Right renal cortex interstitium (tissue), 3 donors: ENCODE data around the gene PINK1. TPM values are rescaled to one million over a fixed set of nuclear protein-coding genes. Genes with fewer than 3 reads are reported as not detected.
A peak's percentile ranks its signal among the peaks of the same experiment; 100 is the strongest.

ENCODE experiments used
- DNase-seq, 3 donors: peaks; one replicate each; pipeline ENCODE4 v3.0.0-alpha.2; 2013; ENCODE audit warnings: low read depth in 3 of 3, low spot score in 2 of 3
- polyA plus RNA-seq, 3 donors: library from polyadenylated mRNA; unstranded; fragments of 120-200 nt; gene quantifications; one replicate each; pipeline ENCODE4 v1.2.1, GENCODE V29; 2013; ENCODE audit not compliant: insufficient read length in 3 of 3

The PINK1 gene
- polyA plus RNA-seq, 3 donors = 70.1 to 83.7 (median 72.5) TPM

DNA sequence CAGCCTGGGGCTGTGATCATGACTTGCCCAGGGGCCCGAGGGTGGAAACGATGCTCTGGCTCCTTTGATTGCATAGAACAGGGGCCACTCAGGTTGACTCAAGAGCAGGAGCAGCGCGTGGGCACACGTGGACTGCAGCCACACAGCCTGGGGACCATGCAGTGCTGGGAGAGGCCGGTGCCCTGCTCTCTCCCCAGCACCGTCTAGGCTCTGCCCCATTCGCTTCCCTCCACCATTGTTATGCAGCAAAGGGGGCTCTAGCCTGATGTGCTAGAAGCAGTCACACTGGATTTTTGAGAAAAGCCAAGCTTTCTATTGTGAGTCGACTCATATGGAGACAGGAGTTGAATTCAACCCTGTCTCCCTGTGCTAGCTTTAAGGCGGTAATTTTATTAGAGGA is 8.7 kb downstream of the PINK1 start:
- DNase-seq = no peak

DNA sequence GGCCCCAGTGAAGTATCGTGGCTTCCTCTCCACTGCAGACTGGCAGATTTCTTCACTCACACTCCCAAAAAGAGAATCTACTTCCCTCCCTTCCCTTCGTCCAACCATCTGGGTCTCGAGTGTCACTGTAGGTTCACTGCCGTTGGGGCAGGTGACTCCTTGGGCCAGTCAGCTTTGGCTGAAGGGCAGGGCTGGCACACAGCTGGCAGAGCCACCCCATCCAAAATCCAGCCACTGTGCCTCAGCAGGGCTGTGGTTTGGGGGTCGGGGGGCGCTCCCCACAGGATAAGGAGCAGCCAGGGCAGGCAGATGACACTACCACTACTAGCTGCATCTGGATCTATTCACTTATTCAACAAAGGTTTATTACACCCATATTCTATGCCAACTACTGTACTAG is 9.8 kb downstream of the PINK1 start:
- DNase-seq = no peak

DNA sequence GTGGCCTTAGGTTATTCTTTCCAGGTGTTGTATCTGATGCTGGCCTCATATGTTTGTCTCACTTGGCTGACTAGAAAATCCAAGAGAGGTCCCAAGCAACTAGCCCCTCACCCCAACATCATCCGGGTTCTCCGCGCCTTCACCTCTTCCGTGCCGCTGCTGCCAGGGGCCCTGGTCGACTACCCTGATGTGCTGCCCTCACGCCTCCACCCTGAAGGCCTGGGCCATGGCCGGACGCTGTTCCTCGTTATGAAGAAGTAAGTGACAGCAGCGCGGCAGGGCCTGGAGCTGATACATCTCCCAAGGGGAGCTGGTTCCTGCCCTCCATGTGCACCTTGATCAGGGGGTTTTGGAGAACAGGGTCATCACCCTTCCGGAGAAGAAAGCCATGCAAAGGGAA is 11.2 kb downstream of the PINK1 start:
- DNase-seq = no peak

DNA sequence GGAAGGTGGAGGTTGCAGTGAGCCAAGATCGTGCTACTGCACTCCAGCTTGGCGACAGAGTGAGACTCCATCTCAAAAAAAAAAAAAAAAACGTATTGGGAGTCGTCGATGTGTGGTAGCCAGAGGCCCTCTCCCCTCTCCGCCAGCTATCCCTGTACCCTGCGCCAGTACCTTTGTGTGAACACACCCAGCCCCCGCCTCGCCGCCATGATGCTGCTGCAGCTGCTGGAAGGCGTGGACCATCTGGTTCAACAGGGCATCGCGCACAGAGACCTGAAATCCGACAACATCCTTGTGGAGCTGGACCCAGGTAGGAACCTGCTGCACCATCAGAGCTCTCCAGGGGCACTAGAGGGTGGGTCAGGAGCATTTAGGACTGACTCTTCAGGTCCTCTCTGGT is 12.2 kb downstream of the PINK1 start:
- DNase-seq = no peak

DNA sequence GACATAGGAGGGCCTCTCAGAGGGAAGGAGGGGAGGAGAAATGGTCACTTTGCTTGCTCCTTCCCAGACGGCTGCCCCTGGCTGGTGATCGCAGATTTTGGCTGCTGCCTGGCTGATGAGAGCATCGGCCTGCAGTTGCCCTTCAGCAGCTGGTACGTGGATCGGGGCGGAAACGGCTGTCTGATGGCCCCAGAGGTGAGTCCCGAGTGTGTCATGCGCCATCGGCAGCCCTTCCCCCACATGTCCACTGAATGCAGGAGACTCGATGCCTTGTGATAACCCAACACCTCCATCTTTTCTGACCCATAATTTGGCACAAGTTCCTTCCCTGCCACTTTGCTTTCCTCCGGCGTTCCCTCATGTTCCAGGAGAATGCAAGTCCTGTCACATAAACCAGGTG is 15.2 kb downstream of the PINK1 start:
- DNase-seq = no peak

DNA sequence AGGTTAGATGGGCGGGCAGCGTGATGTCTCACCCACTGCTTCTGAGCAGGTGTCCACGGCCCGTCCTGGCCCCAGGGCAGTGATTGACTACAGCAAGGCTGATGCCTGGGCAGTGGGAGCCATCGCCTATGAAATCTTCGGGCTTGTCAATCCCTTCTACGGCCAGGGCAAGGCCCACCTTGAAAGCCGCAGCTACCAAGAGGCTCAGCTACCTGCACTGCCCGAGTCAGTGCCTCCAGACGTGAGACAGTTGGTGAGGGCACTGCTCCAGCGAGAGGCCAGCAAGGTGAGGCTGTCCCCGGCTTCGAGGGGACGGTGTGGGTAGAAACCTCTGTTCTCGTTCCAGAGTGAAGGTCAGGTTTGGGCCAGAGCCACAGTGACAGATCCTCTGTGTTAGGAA is 15.7 kb downstream of the PINK1 start:
- DNase-seq = no peak

DNA sequence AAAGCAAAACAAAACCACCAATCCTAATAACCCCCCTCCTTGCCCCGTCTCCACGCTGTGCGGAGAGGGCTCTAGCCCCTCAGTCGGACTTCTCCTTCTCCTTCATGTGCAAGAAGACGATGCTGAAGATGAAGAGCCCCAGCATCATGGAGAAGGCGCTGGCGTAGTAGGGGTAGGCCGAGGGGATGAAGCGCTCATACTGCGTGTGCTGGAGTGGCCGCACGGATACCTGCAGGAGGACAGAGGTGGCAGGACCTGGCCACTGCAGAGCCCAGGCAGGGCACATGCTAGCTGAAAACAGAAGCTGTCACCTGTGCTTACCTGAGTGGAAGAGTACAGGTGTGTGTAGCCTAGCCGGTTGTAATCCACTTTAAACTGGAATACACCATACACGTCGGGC is 19.0 kb downstream of the PINK1 start:
- no peak for DNase-seq

DNA sequence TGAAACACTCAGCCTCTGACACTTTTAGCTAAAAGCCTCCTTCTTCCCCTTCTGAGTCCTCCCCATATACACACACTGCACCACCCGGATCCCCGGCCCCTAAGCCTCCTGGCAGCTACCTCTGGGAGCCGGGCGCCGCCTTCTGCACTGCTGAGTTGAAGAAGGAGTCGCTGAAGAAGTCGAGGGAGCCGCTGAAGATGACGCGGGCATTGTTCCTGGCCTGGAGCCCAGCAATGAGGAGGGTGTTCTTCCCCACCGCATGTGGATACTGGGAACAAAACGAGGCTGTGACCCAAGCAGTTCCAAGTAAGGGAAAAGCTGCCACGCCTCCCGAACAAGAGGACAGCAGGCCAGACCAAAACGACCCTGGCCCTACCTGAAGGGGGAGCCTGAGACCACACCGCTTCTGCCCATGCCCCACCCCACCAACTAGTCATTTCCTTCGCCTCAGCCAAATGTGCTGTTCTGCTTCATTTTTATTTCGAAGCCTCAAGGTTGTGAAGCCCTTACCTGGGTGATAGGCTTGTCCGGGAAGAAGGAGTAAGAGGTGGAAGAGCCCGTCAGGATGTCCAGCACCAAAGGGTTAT is 20.9 kb downstream of the PINK1 start:
- no peak for DNase-seq

DNA sequence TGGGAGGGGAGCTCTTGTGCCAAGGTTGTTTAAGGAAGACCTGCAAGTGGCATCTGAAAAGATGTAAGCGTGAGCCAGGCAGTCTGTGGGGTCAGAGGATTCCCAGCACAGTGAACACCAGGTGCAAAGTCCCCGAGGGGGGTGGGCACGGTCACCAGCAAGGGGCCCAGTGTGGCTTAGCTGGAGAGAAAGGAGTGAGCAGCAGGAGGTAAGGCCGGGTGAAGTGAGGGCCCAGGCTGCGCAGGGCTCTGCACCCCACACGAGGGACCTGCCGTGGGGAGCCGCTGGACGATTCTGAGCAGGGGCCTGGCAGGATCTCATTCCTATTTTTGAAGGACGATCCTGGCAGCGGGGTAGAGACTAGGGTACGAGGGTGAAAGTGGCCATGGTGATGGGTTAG is 23.8 kb downstream of the PINK1 start:
- DNase-seq = no peak

DNA sequence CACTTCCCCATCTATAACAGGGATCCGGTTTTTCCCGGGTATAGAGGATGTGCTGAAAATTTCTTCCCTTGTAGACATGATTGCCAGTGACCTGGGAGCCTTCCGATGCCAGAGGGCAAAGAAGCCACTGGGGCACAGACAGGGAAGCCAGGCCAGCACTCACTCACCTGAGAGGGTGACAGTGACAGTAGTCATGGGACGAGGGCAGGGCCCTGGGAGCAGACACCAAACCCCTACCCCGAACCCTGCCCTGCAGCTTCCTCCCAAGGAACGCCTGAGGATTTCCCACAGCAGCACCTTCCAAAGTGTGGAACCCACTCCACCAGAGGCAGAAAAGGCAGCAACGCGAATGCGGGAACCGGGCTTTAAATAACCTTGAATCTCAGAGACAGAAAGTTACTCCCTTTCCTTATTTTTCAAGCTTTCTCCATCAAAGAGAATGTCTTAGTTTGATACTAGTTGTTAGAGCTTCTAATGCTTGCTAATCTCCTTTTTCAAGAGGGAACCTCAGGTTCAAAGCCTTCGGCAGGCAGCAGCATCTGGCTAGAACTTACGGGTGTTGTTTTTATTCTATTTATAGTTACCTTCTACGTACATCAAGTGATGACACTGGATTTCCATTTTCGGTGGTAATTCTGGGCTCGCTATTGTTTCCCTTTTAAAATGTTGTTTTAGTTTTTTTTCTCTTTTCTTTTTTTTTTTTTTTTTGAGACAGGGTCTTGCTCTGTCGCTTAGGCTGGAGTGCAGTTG is 25.1 kb downstream of the PINK1 start:
- no peak for DNase-seq

DNA sequence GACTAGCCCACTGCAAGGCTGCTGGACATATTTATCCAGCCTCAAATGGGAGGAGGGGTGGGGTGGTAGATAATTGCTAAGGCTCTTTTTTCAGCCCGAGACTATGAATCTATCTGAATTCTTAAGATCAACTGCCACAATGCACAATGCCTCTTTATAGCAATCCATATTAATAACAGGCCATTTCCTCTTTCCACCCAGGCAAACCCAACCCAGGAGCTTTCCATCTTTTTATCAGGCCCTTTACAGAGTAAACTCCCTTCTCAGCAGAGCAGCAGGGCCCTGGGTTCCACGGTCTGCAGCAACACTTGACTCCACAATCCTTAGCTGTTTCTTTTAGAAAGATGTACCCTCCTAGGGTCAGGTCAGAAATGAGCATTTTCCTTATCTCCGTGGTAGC is 27.1 kb downstream of the PINK1 start:
- DNase-seq = no peak

DNA sequence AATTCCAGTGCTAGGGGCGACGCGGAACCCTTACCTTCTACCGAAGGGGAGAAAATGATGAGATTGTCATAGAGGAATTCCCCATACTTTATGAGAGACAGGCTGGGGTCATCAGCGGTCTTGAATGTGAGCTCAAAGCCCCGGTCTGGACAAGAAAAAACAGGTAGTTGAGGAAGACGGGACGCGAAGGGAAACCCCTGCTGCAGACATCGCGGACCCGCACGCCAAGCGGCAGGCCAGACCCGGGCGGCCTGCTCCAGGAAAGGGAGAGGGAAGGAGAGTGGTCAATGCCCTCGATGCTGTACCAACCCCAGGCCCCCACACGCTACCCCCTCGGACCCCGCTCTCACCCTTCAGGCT is 27.6 kb downstream of the PINK1 start:
- no peak for DNase-seq

DNA sequence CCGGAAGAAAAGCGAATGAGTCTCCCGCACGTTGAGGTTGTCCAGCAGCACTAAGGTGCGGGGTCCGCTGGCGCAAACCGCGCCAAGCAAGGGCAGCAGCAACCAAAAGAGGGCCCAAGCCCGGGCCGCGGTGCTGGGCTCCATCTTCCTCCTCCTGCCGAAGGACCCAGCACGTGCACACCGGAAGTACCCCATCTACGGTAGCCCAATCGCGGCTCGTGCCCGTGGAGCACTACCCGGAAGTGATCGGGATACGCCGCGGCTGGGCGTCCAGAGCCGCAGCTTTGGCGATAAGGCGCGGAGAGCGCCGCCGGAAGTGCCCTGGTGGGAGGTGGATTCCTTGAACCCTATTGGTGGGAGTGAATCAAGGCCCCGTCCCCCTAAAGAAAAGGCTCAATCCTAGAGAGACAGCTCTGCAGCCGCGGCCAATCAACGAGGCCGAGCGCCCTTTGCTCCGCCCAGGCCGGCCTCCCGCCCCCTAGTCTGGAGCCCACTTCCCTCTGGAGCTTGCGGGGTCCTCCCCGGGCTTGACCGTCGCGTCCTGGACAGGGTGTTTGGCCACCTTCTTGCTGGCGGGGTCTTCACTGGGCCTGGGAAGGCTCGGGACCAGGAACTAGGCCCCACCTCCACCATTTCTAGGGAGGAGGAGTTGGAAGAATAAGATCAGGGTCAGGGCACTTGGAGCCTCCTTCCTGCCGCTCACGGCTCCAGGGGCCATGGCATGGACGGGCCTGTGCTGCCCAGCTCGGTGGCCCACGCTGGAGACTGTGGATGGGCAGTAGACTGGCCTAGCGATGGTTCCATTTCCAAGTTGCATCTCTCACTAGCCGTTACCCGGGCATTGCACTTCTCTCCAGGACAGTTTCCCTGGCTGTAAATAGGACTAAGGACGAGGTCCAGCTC is 28.2 kb downstream of the PINK1 start, which contains the start of gene DDOST:
Gene DDOST, minus strand, starts transcription at position 163 of the 903 bp plus-strand sequence. Its CDS starts 19 bp downstream, at position 144.
- DNase-seq = peak; percentile 93 to 94 (median 94)

DNA sequence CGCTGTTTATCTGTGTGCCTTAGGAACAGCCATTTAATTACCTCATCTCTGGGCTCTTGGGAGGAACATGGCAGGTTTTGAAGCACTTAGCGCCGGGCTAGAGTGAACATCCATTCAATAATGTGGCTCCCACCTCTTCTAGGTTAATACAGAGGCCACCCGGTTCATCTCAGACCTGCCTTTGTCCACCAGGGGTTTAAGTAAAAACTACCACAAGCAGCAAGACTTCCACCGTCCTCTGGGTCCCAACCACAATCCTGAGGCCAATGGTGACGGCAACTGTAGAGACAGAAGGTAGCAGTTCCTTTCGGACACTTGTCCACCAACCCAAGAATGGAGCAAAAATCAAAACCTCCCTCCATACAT is 28.8 kb downstream of the PINK1 start:
- DNase-seq = no peak

DNA sequence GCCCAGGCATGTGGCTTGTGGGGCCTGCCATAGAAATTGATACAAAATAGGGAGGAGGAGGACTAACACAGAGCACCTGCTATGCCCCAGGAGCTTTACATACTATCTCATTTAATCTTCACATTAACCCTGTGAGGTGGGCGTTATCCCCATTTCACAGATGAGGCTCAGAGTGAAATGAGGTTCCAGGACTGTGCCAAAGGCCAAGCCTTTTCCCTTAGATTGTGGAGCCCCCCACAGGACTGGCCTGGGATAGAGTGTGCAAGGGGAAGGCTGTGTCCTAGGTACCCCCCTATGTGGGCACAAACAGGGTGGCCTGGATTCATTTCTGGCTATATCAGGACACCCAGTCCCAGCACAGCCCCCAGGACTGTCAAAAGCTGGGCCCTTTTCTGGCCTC is 30.1 kb downstream of the PINK1 start:
- DNase-seq = no peak

DNA sequence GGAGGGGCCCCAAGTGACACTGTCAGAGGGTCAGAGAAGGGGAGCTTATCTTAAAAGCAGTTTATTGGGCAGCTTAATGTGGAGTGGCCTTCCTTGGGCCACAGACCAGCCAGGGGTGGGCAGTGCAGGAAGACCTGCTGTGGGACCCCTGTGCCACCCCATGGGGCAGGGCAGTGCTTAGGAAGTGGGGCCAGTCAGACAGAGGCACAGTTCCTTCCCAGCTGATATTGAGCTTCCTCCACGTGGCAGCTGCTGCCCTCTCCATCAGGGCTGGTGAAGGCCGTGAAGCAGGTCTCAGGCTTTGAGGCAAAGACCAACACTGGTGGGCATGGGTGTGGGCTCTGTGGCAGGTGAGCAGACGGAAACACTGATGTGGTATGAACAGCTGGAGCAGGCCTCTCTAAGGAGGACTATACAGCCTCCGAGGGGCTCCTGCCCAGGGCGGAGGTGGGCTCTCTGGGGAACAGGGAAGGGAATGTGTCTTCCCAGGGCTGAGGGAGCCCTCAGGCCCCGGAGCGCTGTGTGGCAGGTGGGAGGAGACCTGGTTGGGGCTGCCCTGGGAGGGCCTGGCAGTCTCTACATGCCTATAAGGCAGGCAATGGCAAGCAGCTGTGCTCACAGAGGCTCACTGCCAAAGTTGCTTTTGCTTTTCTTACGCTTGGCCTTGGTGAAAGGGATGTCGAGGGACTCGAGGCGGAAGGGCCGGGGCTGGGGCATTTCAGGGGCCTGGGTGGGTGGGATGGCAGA is 30.9 kb downstream of the PINK1 start:
- no peak for DNase-seq

DNA sequence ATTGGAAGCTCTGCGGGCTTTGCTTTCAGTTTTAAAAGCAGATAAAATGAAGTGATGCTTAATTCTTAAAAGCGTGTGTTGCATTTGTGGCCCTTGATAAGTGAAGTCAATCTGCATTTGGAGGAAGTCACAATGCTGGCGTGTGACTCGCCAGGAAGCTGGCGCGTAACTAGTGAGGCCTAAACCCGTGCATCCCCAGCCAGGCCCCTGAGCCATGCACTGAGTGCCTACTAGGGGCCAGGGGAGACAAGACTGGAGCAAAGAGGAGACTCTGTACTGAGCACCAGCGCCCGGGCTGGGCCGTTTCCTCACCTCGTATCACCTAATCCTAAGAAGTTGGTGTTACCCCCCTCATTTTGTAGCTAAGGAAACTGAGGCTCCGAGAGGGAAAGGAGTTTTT is 32.5 kb downstream of the PINK1 start:
- no peak for DNase-seq

DNA sequence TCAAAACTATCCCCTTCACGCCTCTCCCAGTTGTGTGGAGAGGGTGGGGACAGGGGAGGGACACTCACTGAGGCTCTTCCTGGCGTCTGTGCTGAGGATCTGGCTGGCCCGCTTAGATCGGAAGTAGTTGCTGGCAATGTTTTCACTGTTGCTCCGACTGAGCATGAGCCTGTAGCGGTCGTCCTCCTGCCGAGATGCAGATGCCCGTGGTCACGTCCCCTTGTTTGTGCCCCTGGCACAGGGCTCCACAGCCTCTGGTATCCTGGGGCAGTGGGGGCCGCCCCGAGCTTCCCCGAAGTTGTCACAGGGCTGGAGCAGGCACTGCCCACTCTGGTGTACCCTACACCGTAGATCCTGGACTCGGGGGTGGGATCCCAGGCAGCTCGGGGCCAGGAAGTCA is 32.9 kb downstream of the PINK1 start:
- no peak for DNase-seq

DNA sequence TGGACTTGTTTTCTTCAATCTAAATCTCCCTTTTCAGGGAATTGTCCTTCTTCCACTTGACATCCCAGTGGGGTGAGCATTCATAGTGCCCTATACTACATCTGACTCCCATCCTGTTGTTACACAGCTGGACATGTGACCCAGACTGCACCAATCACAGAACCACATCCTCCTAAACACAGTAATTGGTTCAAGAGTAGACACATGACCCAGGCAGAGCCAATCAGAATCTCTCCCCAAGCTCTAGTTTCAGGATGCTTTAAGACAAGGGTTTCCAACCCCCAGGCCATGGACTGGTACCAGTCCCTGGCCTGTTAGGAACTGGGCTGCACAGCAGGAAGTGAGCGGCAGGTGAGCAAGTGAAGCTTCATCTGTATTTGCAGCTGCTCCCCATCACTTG is 33.5 kb downstream of the PINK1 start:
- no peak for DNase-seq

DNA sequence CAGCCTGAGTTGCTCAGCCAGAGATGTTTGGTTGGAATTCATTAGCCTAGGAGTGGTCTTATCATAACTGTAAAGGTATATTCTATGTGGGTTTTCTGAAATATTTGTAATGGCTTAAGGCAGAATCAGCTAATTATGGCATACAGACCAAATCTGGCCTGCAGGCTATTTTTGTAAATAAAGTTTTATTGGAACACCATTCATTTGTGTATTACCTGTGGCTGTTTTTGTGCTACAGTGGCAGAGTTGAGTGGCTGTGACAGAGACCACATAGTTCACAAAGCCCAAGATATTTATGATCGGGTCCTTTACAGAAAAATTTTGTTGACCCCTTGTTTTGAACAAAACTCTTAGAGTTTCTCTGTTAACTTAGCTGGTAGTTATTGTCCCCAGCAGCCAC is 35.3 kb downstream of the PINK1 start:
- DNase-seq = no peak

DNA sequence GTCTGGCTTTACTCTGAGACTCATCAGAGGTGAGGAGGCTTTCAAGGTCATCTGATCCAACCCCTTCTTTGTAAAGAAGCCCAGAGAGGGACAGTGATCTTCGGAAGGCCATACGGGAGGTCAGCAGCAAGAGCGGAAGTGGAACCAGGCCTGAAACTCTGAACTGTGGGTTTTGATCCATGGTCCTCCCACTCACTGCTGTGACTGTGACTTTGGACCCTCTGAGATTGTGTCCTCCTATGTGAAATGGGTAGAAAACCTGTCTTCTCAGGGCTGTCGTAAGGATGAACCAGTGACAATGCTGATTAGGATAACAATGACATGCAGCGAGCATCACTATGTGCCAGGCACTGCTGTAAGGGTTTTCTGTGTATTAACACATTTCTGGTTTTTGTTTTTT is 37.7 kb downstream of the PINK1 start:
- no peak for DNase-seq
